ENCODE data around the gene DACH1. TPM values are rescaled to one million over a fixed set of nuclear protein-coding genes. Genes with fewer than 3 reads are reported as not detected.

The DACH1 gene
- total and polyA plus RNA-seq, 4 donors: 9.9 to 30.3 (median 21.1) TPM

DNA sequence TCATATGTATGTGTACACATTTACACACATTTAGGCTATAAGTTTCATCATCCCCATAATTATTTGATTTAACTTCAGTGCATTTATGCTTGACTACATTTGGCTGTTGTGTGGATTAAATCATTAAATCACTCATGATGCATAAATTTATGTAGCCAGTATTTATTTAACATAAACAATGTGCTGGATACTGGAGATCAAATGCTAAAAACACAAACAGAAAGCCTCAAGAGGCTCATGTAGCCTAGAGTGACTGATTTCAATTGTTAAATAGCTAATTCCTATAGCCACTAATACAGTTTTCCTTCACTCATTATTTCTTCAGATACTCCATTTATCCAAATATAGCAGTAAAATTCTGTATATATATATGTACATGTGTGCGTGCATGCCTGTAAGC, 376.0 kb downstream of the DACH1 start:
- no peak overlapping the region for H3K4me3 ChIP-seq (ENCODE audit: low read depth, low read length)
- H3K27ac ChIP-seq (ENCODE audit: low read depth, low read length): no peak overlapping the region
- H3K27me3 ChIP-seq (ENCODE audit: control insufficient read depth, insufficient read depth, low read length): no peaks in the 10 kb centered on the region
- H3K36me3 ChIP-seq (ENCODE audit: control insufficient read depth, insufficient read depth, low read length): no peaks in the 10 kb centered on the region
- DNase-seq (ENCODE audit: low read depth in 4 of 6, low spot score in 6 of 6): no peak
- WGBS (ENCODE audit: insufficient coverage): no CpG with 5 or more reads among the region's 1 CpG
- no peaks in the 10 kb centered on the region for H3K9me3 ChIP-seq (ENCODE audit: control insufficient read depth, insufficient read depth, low read length)
- no peaks in the 10 kb centered on the region for H3K4me1 ChIP-seq (ENCODE audit: control insufficient read depth, insufficient read depth, low read length)

DNA sequence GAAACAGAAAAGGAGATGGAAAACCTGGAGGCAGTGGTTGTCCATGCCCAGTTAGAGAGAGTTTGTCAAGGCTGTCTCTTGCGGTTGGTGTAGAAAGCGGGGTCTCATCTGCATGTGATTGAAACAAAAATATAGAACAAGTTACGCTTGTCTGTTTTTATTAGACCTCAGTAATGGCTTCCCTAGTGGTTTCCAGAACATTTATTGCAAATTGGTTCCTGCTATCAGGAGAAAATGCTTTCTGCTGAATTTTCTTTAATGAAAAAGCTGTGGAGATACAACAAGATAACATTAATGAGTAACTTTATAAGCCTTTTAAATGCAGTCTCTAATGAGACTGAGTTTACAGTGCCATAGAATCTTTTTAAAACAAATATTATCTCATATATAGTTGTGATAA, 378.0 kb downstream of the DACH1 start:
- no peak overlapping the region for H3K4me3 ChIP-seq (ENCODE audit: low read depth, low read length)
- no peak overlapping the region for H3K27ac ChIP-seq (ENCODE audit: low read depth, low read length)
- H3K36me3 ChIP-seq (ENCODE audit: control insufficient read depth, insufficient read depth, low read length): no peaks in the 10 kb centered on the region
- DNase-seq (ENCODE audit: low read depth in 4 of 6, low spot score in 6 of 6): peak in 2 of 6 donors; percentile 40 to 91
- H3K9me3 ChIP-seq (ENCODE audit: control insufficient read depth, insufficient read depth, low read length): no peaks in the 10 kb centered on the region
- no peaks in the 10 kb centered on the region for H3K4me1 ChIP-seq (ENCODE audit: control insufficient read depth, insufficient read depth, low read length)
- no CpG with 5 or more reads among the region's 3 CpGs for WGBS (ENCODE audit: insufficient coverage)
- H3K27me3 ChIP-seq (ENCODE audit: control insufficient read depth, insufficient read depth, low read length): no peaks in the 10 kb centered on the region

DNA sequence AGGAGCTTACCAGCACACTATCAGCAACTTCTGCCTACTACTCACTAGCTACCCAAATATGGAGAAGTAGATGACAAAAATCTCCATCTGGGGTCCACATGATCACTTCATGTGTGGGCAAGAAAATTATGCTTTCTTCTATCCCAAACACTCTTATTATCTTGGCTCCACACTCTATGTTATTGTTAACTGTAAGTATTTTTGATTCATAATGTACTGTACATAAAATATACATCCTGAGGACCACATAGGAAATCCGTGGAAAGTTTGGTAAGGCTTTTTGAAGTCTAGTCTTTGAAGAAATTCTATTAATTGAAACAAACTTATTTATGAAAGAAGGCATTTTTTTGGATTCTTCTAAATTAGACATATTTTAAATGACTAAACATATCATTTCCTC, 378.8 kb downstream of the DACH1 start:
- DNase-seq (ENCODE audit: low read depth in 4 of 6, low spot score in 6 of 6): no peak
- H3K4me1 ChIP-seq (ENCODE audit: control insufficient read depth, insufficient read depth, low read length): no peaks in the 10 kb centered on the region
- WGBS (ENCODE audit: insufficient coverage): no CpG with 5 or more reads among the region's 1 CpG
- no peaks in the 10 kb centered on the region for H3K36me3 ChIP-seq (ENCODE audit: control insufficient read depth, insufficient read depth, low read length)
- H3K27ac ChIP-seq (ENCODE audit: low read depth, low read length): no peak overlapping the region
- H3K9me3 ChIP-seq (ENCODE audit: control insufficient read depth, insufficient read depth, low read length): no peaks in the 10 kb centered on the region
- H3K27me3 ChIP-seq (ENCODE audit: control insufficient read depth, insufficient read depth, low read length): no peaks in the 10 kb centered on the region
- H3K4me3 ChIP-seq (ENCODE audit: low read depth, low read length): no peak overlapping the region

DNA sequence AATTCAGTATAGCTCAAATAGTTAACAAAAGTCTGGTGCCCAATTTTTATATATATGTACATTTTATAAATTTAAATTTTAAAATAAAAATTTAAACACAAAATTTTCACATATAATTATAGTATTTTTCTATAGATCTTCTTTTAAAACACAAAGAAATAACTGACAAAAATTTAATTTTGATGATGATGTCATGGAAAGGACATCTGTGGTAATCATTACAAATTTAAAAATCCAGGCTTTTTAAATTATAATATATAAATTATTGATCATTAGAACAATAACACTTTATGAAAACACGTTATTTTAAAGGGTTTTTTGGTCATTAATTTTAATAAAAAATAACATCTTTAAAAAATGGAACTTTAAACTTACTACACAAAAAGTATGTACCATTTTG, 381.1 kb downstream of the DACH1 start:
- no CpG with 5 or more reads among the region's 1 CpG for WGBS (ENCODE audit: insufficient coverage)
- H3K9me3 ChIP-seq (ENCODE audit: control insufficient read depth, insufficient read depth, low read length): no peaks in the 10 kb centered on the region
- no peak for DNase-seq (ENCODE audit: low read depth in 4 of 6, low spot score in 6 of 6)
- no peak overlapping the region for H3K27ac ChIP-seq (ENCODE audit: low read depth, low read length)
- no peaks in the 10 kb centered on the region for H3K36me3 ChIP-seq (ENCODE audit: control insufficient read depth, insufficient read depth, low read length)
- H3K4me3 ChIP-seq (ENCODE audit: low read depth, low read length): no peak overlapping the region
- H3K27me3 ChIP-seq (ENCODE audit: control insufficient read depth, insufficient read depth, low read length): no peaks in the 10 kb centered on the region
- no peaks in the 10 kb centered on the region for H3K4me1 ChIP-seq (ENCODE audit: control insufficient read depth, insufficient read depth, low read length)

DNA sequence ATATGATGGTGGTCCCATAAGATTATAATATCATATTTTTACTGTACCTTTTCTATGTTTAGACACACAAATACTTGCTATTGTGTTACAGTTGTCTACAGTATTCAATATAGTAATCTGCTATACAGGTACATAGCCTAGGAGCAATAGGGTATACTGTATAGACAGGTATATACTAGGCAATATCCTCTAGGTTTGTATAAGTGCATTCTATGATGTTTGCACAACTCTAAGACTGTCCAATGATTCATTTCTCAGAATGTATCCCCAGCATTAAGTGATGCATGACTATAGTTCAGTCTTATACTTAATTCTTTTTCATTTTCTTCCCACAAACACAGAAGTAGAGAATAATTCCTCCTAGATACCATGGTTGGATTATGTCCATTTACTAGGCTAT, 383.3 kb downstream of the DACH1 start:
- Histone ChIP-seq H3K27me3 (ENCODE audit: control insufficient read depth, insufficient read depth, low read length) (no peaks in the 10 kb centered on the region), H3K9me3 (ENCODE audit: control insufficient read depth, insufficient read depth, low read length) (no peaks in the 10 kb centered on the region), H3K4me3 (ENCODE audit: low read depth, low read length) (no peak overlapping the region), H3K27ac (ENCODE audit: low read depth, low read length) (no peak overlapping the region), H3K36me3 (ENCODE audit: control insufficient read depth, insufficient read depth, low read length) (no peaks in the 10 kb centered on the region), H3K4me1 (ENCODE audit: control insufficient read depth, insufficient read depth, low read length) (no peaks in the 10 kb centered on the region)
- no peak for DNase-seq (ENCODE audit: low read depth in 4 of 6, low spot score in 6 of 6)

DNA sequence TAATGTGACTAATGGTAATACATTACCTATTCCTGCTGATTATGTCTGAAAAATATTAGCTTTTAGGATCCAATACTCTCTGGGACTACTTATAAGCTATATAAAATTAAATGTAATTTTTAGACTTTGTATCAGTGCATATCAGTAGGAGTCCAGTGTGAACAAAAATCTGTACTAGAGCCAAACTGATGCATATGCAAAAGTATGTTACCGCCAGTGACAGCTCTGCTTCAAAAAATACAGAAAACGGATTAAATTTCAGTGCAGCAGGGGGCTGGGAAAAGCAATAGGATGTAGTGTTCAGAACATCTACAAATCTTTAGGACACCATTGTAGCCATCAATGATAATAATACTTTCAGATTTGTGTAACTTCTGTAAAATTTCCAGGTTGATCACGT, 385.5 kb downstream of the DACH1 start:
- peak in 2 of 6 donors; percentile 28 to 31 for DNase-seq (ENCODE audit: low read depth in 4 of 6, low spot score in 6 of 6)
- H3K9me3 ChIP-seq (ENCODE audit: control insufficient read depth, insufficient read depth, low read length): no peaks in the 10 kb centered on the region
- H3K4me1 ChIP-seq (ENCODE audit: control insufficient read depth, insufficient read depth, low read length): no peaks in the 10 kb centered on the region
- no peaks in the 10 kb centered on the region for H3K36me3 ChIP-seq (ENCODE audit: control insufficient read depth, insufficient read depth, low read length)
- H3K27me3 ChIP-seq (ENCODE audit: control insufficient read depth, insufficient read depth, low read length): no peaks in the 10 kb centered on the region
- H3K4me3 ChIP-seq (ENCODE audit: low read depth, low read length): no peak overlapping the region
- H3K27ac ChIP-seq (ENCODE audit: low read depth, low read length): no peak overlapping the region
- 83% methylated on average over 2 of the region's 3 CpGs for WGBS (ENCODE audit: insufficient coverage)

DNA sequence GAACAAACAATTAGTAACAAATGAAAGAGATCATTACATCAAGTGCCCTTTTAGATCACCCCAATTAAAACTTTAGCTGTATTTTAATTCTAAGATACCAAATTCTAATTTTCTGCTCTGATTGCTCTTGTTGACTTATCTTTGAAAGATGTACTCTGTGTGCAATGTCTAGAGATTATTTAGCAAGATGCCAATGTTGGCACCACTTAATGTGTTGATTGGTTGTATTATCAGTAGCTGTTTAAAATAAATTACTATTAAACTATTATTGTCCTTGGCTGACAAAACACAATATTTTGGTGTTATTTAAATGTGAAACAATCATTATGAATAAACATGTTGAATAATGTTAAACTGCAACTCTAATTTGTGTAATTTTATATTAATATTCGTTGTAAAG, 386.0 kb downstream of the DACH1 start:
- Histone ChIP-seq H3K4me3 (ENCODE audit: low read depth, low read length) (no peak overlapping the region), H3K4me1 (ENCODE audit: control insufficient read depth, insufficient read depth, low read length) (no peaks in the 10 kb centered on the region), H3K27ac (ENCODE audit: low read depth, low read length) (no peak overlapping the region), H3K36me3 (ENCODE audit: control insufficient read depth, insufficient read depth, low read length) (no peaks in the 10 kb centered on the region), H3K27me3 (ENCODE audit: control insufficient read depth, insufficient read depth, low read length) (no peaks in the 10 kb centered on the region), H3K9me3 (ENCODE audit: control insufficient read depth, insufficient read depth, low read length) (no peaks in the 10 kb centered on the region)
- WGBS (ENCODE audit: insufficient coverage): no CpG with 5 or more reads among the region's 1 CpG
- peak in 1 of 6 donors; percentile 51 for DNase-seq (ENCODE audit: low read depth in 4 of 6, low spot score in 6 of 6)

DNA sequence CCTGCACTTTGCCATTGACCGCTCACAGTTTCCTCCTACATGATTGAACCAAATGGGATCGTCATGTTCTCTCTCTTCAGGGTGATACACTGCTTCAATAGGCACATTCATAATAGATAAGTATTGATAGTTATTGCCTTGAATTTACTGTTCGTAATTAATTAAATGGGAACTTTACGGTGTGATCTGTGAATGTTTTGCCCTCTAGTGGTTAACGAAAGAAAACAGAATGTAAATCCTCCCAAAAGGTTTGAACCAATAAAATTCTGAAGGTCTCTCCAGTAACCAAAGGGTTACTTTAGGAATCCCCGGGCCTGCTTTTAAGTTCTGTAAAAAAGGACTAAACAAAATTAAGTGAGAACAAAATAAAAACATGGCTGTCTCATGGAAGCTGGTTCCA, 389.3 kb downstream of the DACH1 start:
- DNase-seq (ENCODE audit: low read depth in 4 of 6, low spot score in 6 of 6): no peak
- no peak overlapping the region for H3K4me3 ChIP-seq (ENCODE audit: low read depth, low read length)
- no peaks in the 10 kb centered on the region for H3K36me3 ChIP-seq (ENCODE audit: control insufficient read depth, insufficient read depth, low read length)
- no peak overlapping the region for H3K27ac ChIP-seq (ENCODE audit: low read depth, low read length)
- no peaks in the 10 kb centered on the region for H3K27me3 ChIP-seq (ENCODE audit: control insufficient read depth, insufficient read depth, low read length)
- H3K4me1 ChIP-seq (ENCODE audit: control insufficient read depth, insufficient read depth, low read length): no peaks in the 10 kb centered on the region
- no peaks in the 10 kb centered on the region for H3K9me3 ChIP-seq (ENCODE audit: control insufficient read depth, insufficient read depth, low read length)
- WGBS (ENCODE audit: insufficient coverage): 60% methylated on average over 1 of the region's 6 CpGs

DNA sequence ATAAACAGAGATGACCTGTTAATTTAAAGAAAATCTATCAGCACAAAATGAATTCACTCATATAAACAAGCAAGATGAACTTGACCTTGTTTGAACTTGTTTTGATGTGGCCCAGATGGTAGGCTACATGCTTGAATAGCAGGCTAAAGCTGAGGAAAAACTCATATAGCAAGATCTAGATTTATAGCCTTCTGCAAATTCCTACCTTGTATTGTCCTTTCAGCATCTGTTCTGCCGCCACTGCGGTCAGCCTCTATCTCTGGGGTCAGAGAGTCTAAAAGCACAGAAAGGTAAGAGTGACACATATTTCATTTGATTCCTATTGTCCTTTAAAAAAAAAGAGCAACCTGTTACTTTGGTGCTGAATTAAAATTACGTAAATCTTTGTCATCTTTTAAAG, 392.1 kb downstream of the DACH1 start:
- no peaks in the 10 kb centered on the region for H3K36me3 ChIP-seq (ENCODE audit: control insufficient read depth, insufficient read depth, low read length)
- no peak overlapping the region for H3K27ac ChIP-seq (ENCODE audit: low read depth, low read length)
- H3K27me3 ChIP-seq (ENCODE audit: control insufficient read depth, insufficient read depth, low read length): no peaks in the 10 kb centered on the region
- 83% methylated on average over 1 of the region's 3 CpGs for WGBS (ENCODE audit: insufficient coverage)
- no peaks in the 10 kb centered on the region for H3K4me1 ChIP-seq (ENCODE audit: control insufficient read depth, insufficient read depth, low read length)
- peak in 1 of 6 donors; percentile 58 for DNase-seq (ENCODE audit: low read depth in 4 of 6, low spot score in 6 of 6)
- no peak overlapping the region for H3K4me3 ChIP-seq (ENCODE audit: low read depth, low read length)
- no peaks in the 10 kb centered on the region for H3K9me3 ChIP-seq (ENCODE audit: control insufficient read depth, insufficient read depth, low read length)

DNA sequence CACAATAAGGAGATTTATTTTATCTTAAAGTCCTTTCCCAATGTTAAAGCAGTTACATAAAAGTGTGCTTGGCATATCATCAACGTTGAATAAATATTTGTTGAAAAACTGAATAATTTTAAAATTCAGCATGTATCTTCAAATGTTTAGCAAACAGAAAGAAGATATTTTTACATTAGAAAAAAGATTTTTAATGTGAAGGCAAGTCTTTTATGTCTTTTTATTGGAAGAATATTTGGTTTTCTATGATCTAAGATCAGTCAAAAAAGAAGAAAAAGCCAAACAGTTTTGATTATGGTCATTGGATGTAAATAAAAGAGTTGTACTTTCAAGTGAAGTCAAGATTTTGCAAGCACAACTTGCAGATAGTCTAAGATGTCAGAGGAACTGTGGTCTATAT, 397.4 kb downstream of the DACH1 start:
- no peak for DNase-seq (ENCODE audit: low read depth in 4 of 6, low spot score in 6 of 6)
- no peaks in the 10 kb centered on the region for H3K27me3 ChIP-seq (ENCODE audit: control insufficient read depth, insufficient read depth, low read length)
- H3K9me3 ChIP-seq (ENCODE audit: control insufficient read depth, insufficient read depth, low read length): no peaks in the 10 kb centered on the region
- no CpG with 5 or more reads among the region's 1 CpG for WGBS (ENCODE audit: insufficient coverage)
- no peaks in the 10 kb centered on the region for H3K4me1 ChIP-seq (ENCODE audit: control insufficient read depth, insufficient read depth, low read length)
- H3K4me3 ChIP-seq (ENCODE audit: low read depth, low read length): no peak overlapping the region
- no peak overlapping the region for H3K27ac ChIP-seq (ENCODE audit: low read depth, low read length)
- H3K36me3 ChIP-seq (ENCODE audit: control insufficient read depth, insufficient read depth, low read length): no peaks in the 10 kb centered on the region
